UCSD-AML1 (cell line): Measurements from ENCODE around the gene STX1B.

Experiments used
- DNase-seq: peaks from one replicate; lab custom pipeline; 2025; ENCODE audit not compliant: unreplicated experiment; lab: John Stamatoyannopoulos, UW

The STX1B gene

GRCh38 chr16:30996985-30997724 lies 13.3 kb downstream of the STX1B start:
- DNase-seq = peak; percentile 35

- DNase-seq = no peak
Measured at GRCh38 chr16:30996324-30996984, 14.0 kb downstream of the STX1B start.

GRCh38 chr16:30995927-30996323 lies 14.5 kb downstream of the STX1B start:
- DNase-seq = no peak

- no peak for DNase-seq
Measured at GRCh38 chr16:30992931-30993816, 17.3 kb downstream of the STX1B start.

- DNase-seq = no peak
Measured at GRCh38 chr16:30992276-30992780, 18.1 kb downstream of the STX1B start.

GRCh38 chr16:30991052-30991451 lies 19.4 kb downstream of the STX1B start:
- no peak for DNase-seq

GRCh38 chr16:30990105-30990504 lies 20.3 kb downstream of the STX1B start:
- DNase-seq = no peak

- DNase-seq = no peak
Measured at GRCh38 chr16:30989469-30990047, 20.9 kb downstream of the STX1B start.

GRCh38 chr16:30987581-30988190 lies 22.8 kb downstream of the STX1B start:
- DNase-seq = no peak

GRCh38 chr16:30986129-30986991 lies 24.1 kb downstream of the STX1B start:
- DNase-seq = no peak

GRCh38 chr16:30985401-30986128 lies 24.9 kb downstream of the STX1B start:
- no peak for DNase-seq

GRCh38 chr16:30984669-30985400 lies 25.6 kb downstream of the STX1B start, which contains the start of gene HSD3B7:
Gene HSD3B7 (plus strand): TSS chr16:30985207. CDS start chr16:30985659, 452 bp downstream.
- DNase-seq = peak; percentile 79

GRCh38 chr16:30983898-30984610 lies 26.4 kb downstream of the STX1B start:
- no peak for DNase-seq

GRCh38 chr16:30983289-30983889 lies 27.0 kb downstream of the STX1B start:
- no peak for DNase-seq

GRCh38 chr16:30982548-30983288 lies 27.7 kb downstream of the STX1B start:
- DNase-seq = no peak

GRCh38 chr16:30980959-30981358 lies 29.5 kb downstream of the STX1B start:
- no peak for DNase-seq

GRCh38 chr16:30980434-30980833 lies 30.0 kb downstream of the STX1B start:
- DNase-seq = no peak
